Esophagus squamous epithelium (tissue), 4 donors: ENCODE data around the gene TMEM132D.

Experiments
- CTCF ChIP-seq, 6 experiments: fragments of 450-650 bp in 4 of 6; fragments of 200-600 bp in 2 of 6; sonication (generic) in 2 of 6; IDR thresholded peaks; one replicate each; pipeline ENCODE4 v1.5.1; 2016 to 2019; ENCODE audit warnings: antibody characterized with exemption in 6 of 6, mild to moderate bottlenecking in 4 of 6, moderate library complexity in 4 of 6
- POLR2A ChIP-seq, 4 donors: fragments of 450-650 bp; IDR thresholded peaks; one replicate each; pipeline ENCODE4 v1.6.1; 2017; ENCODE audit warnings: antibody characterized with exemption in 4 of 4, mild to moderate bottlenecking in 4 of 4, moderate library complexity in 3 of 4

- no peak for TF ChIP-seq POLR2A (IDR thresholded peaks at IDR 0.05)
- no peak for TF ChIP-seq CTCF (IDR thresholded peaks at IDR 0.05)
Observed at GRCh38 chr12:129729170-129729569, 174.7 kb downstream of the TMEM132D start.
